ENCODE data around the gene BEST2.

The BEST2 gene

DNA sequence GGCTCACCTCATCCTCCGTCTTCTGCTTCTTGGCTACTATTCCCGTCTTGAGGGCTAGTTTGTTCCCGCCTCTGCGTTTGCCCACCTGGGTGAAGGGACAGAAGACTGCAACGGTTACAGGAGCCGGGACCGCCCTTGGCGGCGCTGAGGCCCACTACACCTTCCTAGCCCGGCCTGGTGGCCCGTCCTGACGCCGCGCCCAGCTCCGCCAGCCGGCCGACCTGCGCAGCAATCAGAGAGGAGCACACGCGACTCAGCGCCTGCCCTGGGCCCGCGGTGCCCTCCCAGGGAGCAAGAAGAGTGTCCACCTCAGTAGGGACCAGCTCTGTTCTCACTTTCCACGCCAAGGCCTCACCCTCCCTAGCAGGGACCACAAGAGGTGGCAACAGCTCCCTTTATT lies 20.3 kb upstream of the BEST2 start:
- no peak for DNase-seq

DNA sequence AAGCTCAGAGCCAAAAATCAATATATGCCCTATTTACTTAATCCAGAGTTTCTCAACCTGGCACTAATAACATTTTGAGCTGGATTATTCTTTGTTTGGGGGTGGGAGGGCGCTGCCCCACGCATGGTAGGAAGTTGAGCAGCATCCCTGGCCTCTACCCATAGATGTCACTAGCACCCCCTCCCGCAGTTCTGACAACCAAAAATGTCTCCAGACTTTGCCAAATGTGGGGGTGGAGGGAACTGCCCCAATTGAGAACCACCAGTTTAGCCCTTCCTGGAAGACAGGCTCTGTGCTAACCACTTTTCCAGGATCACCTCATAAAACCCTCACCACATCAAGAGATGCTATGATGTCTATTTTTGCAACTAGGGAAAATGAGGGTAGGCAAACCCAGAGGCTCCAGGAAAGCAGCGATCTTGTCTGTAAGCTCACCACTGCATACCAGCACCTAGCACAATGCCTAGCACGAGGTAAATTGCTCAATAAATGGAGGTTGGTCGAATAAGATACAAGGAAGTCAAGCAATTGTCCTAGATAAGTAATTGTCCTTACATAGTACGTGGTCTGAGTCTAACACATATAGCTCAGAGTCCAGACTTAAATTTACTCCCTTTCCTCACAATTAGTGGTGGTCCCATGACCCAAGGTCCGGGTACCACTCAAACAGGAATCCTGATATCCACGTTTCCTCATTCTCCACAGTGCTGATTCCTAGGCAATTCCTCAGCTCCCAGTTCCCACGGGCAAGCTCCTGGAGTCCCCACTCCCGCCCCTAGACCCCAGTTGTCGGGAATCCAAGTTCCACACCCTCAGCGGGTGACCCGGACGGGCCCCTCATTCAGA lies 18.0 kb upstream of the BEST2 start:
- no peak for DNase-seq

GRCh38 chr19:12736995-12737834 lies 14.4 kb upstream of the BEST2 start, which contains the start of gene GET3:
Gene GET3 (plus strand): TSS chr19:12737497. CDS start chr19:12737506, 9 bp downstream.
- peak; percentile 97 for DNase-seq

DNA sequence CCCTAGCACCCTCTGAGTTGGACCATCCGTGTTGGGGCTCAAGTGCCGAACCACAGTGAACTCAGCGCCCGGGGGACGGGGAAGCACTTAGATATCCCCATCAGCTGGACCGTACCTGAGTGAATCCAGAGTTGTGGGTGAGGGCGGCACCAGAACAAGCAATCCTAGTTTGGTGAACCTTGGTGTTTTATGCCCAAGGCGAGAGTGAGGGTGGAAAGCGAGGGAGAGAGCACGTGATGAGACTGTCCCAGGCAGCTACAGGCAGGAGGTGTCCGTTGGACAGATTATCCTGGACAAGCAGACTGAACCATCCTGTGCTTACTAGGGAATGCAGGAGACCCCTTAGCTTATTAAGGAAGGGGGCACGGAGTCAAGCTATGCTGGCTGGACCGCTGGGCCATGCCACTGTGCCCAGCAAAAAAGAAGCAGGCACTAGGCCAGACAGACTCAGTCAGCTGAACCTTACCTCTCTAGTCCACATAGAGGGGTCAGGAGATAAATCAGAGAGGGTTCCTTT lies 13.7 kb upstream of the BEST2 start:
- DNase-seq: no peak

DNA sequence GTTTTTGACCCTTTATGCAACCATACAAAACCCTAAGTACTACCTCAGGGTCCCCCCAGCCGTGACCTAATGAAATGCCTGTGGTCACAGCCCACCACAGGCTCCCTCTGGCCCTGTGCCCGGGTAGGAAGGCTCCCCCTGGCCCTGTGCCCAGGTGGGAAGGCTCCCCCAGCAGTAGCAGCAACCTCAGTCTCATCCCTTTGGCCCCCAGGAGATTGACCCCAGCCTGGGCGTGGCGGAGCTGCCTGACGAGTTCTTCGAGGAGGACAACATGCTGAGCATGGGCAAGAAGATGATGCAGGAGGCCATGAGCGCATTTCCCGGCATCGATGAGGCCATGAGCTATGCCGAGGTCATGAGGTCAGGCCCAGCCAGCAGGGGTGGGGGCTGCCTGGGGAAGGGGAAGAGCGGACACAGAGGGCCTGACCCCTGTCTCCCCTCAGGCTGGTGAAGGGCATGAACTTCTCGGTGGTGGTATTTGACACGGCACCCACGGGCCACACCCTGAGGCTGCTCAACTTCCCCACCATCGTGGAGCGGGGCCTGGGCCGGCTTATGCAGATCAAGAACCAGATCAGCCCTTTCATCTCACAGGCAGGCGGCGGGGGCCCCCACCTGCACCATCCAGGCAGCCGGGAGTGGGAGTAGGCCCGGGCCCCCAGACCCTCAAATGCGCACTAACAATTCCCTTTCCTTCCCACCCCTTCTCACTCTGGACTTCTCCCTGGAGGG lies 6.3 kb upstream of the BEST2 start:
- DNase-seq: no peak

- DNase-seq: no peak
Observed at GRCh38 chr19:12748489-12748888, 3.1 kb upstream of the BEST2 start.

GRCh38 chr19:12749938-12750521 lies 1.6 kb upstream of the BEST2 start:
- no peak for DNase-seq

- no peak for DNase-seq
Observed at GRCh38 chr19:12750851-12751250, 740 bp upstream of the BEST2 start.

DNA sequence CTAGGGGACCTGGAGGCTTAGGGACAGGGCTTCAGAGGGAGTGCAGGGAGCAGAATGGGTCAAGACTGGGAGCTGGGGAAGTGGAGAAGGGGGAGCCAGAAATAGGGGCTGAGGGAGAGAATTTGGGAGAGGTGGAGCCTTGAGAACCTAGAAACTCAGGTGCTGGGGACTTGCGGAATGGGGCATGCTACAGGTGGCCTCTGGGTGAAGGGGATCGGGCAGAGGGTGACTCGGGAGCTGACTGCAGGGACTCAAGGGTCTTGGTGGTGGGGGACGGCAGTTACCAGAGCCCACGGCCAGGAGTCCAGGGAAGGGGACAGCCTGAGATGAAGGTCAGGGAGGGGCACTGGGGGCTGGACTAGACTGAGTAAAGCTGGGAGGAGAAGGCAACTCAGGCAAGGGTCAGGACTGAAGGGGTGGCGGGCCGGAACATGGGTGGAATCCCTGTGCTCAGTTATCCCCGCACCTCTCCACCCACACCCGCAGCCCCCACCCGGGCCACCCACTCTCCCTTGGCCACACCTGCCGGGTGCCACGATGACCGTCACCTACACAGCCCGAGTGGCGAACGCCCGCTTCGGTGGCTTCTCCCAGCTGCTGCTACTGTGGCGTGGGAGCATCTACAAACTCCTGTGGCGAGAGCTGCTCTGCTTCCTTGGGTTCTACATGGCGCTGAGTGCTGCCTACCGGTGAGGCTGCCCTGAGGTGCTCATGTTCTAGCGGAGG lies 628 bp downstream of the BEST2 start:
- no peak for DNase-seq

DNA sequence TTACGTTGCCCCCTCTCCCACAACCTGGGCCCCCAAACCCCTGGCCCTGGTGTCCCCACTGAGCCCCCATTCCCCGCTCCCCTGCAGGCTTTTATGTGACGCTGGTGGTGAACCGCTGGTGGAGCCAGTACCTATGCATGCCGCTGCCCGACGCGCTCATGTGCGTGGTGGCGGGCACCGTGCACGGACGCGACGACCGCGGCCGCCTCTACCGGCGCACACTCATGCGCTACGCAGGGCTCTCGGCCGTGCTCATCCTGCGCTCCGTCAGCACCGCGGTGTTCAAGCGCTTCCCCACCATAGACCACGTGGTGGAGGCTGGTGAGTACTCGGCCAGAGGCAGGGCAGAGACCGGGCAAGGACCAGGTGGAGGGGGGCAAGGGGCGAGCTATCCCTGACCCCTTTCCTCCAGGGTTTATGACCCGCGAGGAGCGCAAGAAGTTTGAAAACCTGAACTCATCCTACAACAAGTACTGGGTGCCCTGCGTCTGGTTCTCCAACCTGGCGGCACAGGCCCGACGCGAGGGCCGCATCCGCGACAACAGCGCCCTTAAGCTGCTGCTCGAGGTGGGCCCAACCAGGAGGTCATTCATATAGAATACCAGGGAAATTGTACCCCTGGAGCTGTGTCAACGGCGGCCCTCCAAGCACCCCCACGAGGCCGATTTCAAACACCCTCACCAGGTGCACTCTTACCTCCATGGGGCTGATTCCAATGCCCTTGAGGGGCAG lies 3.0 kb downstream of the BEST2 start:
- no peak for DNase-seq

- no peak for DNase-seq
Observed at GRCh38 chr19:12756150-12756883, 4.7 kb downstream of the BEST2 start.

DNA sequence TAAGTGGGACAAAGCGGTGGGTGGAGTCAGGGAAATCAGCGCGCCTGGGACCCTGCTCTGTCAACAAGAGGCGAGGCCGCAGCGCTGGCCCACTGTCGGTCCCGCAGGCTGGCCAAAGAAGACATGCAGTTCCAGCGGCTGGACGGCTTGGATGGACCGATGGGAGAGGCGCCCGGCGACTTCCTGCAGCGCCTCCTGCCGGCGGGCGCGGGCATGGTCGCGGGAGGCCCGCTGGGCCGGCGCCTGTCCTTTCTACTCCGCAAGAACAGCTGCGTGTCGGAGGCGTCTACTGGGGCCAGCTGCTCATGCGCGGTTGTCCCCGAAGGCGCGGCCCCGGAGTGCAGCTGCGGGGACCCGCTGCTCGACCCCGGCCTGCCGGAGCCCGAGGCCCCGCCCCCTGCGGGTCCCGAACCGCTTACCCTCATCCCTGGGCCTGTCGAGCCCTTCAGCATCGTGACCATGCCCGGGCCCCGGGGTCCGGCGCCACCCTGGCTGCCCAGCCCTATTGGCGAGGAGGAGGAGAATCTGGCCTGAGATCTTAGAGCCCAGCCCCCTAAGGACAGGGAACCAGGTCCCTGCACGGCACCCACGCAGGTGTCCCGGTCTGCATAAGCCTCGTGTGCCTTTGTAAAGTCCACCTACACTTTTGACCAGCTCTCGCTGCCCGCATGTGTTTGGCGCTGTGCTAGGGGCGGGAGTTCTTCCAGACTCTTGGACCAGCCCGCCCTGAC lies 6.1 kb downstream of the BEST2 start:
- no peak for DNase-seq

DNA sequence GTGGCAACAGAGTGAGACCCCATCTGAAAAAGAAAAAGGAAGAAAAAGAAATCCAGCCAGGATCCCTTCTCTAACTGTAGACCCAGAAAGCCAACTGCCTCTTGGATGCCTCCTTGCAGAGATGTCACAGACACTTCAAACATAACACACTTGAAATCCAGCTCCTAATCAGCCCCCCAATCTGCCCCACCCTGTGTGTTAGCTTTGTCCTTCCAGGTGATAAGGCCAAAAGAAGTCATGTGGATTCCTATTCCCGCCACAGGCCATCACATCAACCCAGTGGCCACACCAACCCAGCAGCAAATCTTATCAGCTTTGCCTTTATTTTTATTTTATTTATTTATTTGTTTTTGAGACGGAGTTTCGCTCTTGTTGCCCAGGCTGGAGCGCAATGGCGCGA lies 8.1 kb downstream of the BEST2 start:
- no peak for DNase-seq

GRCh38 chr19:12763100-12763499 lies 11.5 kb downstream of the BEST2 start:
- DNase-seq: no peak

GRCh38 chr19:12764698-12765097 lies 13.1 kb downstream of the BEST2 start:
- DNase-seq: no peak

DNA sequence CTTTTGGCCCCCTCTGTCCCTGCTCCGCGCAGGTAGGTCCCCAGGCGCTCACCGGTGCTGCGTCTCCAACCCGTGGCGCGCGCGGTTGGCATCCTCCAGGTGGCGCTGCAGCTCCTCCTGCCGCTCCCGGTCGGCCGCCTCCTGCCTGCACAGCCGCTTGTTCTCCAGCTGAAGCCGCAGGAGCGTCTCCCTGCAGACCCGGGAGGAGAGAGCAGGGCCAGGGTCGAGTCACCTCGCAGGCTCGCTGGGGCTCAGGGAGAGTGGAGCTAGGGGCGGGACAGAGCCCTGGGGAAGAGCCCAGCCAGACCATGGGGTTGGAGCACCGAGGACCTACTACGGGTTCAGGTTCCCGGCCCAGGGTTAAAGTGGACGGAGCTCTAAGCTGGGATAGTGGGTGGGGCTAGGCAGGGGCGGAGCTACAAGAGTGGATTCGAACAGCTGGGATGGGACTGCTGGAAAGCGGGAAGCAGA lies 14.5 kb downstream of the BEST2 start:
- peak; percentile 69 for DNase-seq

GRCh38 chr19:12767150-12767549 lies 15.6 kb downstream of the BEST2 start:
- no peak for DNase-seq

DNA sequence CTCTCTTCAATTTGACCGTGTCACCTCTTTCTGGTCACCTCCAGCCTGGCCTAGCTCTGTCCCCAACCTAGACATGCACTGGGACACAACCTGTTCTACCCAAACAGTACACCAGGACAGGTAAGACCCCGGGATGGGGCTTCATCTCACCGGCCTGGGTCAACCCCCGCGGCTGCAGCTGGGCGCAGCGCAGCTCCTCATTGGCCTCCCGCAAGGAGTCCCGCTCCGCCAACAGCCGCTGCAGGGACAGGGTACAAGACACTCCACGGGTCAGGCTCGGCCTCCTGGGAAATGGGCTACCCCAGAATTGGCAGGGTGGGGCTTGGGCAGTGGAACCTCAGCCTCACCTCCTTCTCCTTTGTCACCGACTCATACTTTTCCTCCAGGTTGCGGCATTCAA lies 16.1 kb downstream of the BEST2 start:
- no peak for DNase-seq

GRCh38 chr19:12769689-12770088 lies 18.1 kb downstream of the BEST2 start:
- no peak for DNase-seq

DNA sequence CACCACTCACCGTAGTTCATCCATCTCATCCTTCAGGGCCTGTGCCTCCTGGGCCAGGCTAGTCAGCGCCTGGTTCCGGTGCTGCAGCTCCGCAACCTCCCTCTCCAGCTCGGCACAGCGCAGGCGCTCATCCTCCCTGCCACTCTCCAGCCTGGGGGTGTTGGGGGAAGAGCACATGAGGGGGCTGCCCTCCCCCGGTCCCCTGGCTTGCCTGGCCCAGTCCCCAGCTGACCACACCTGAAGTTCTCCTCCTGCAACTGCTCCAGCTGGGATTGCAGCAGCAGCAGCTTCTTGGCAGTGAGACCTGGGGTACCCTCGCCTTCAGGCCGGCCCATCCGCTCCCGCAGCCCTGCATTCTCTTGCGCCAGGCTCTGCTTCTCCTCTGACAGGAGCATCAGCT lies 19.3 kb downstream of the BEST2 start:
- DNase-seq: no peak

All from NCI-H1048 (cell line).